Fibroblast of lung (primary cell): Measurements from ENCODE around the gene MGLL.

ENCODE experiments used
- CTCF ChIP-seq, 2 donors: IDR thresholded peaks in 1 of 2; conservative IDR thresholded peaks in 1 of 2; 1 replicate in 1 of 2; 2 replicates in 1 of 2; pipeline ENCODE4 v1.5.1; 2011 to 2012; ENCODE audit warnings: low read length in 2 of 2, control low read depth in 1 of 2, inconsistent platforms in 1 of 2, low read depth in 1 of 2, mild to moderate bottlenecking in 1 of 2
- EZH2 ChIP-seq: IDR thresholded peaks from 2 replicates; pipeline ENCODE4 v1.5.1; 2012; ENCODE audit warnings: low read length, control low read depth, mild to moderate bottlenecking; ENCODE audit errors: missing control alignments

DNA sequence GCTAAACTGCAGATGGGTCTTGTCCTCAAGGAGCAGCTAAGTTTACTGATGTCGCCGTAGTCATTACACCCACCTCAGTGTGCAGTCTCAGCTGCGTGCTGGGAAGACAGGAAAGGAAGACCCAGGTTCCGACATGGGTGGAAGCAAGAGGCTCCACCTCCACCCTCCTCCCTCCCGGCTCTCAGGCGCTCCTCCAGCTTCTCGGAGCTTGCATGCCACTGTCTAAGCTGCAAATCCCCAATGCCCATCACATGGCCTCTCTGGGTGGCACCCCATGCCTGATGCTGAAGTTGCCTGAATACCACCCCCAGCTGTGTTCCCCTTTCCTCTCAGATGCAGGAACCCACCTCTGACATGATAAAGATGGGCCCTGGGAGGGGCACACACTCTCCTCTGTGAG, 58.5 kb downstream of the MGLL start:
- TF ChIP-seq CTCF (conservative IDR thresholded peaks at IDR 0.05 in 1 of 2, IDR thresholded peaks at IDR 0.05 in 1 of 2; ENCODE audit: low read depth in 1 of 2, low read length in 2 of 2), result no peak
- no peak for TF ChIP-seq EZH2
